GM12878 (cell line): ENCODE results near the gene B3GNT3. TPM values are rescaled to one million over a fixed set of nuclear protein-coding genes. Genes with fewer than 3 reads are reported as not detected.

Experiments used
- ATAC-seq: fragments of 200-7000 bp; cut with Tn5 transposase; 3 replicates; pipeline ENCODE4 v1.9.1; 2020; ENCODE audit warnings: mild to moderate bottlenecking, moderate library complexity
- BruUV-seq: library from RNA; stranded (reverse); fragments of 400-500 nt; replicated peaks from 2 replicates; lab custom pipeline; 2021; lab: Mats Ljungman, UMichigan
- CTCF ChIA-PET: fragments of 300-600 bp; sonication (Branson Sonifier 250); formaldehyde crosslinking; extraction: SDS; loops from one replicate; lab custom pipeline; 2021; ENCODE audit warnings: inconsistent platforms; lab: Yijun Ruan, JAX
- POLR2A ChIA-PET: fragments of 350-600 bp; formaldehyde crosslinking; extraction: SDS; loops from one replicate; lab custom pipeline; 2021; ENCODE audit warnings: inconsistent platforms; lab: Charles Lee
- RAD21 ChIA-PET: fragments of 300-600 bp; sonication (Branson Sonifier 250); formaldehyde crosslinking; loops from one replicate; lab custom pipeline; 2023; ENCODE audit warnings: antibody characterized with exemption; ENCODE audit not compliant: unreplicated experiment; lab: Charles Lee
- SMC1A ChIA-PET: fragments of 300-600 bp; sonication (Branson Sonifier 250); formaldehyde crosslinking; loops from one replicate; lab custom pipeline; 2023; ENCODE audit not compliant: unreplicated experiment, uncharacterized antibody; lab: Charles Lee
- DNase-seq: peaks from one replicate; pipeline ENCODE4 v3.0.0-alpha.2; 2011; ENCODE audit warnings: low read depth, low spot score
- FAIRE-seq: peaks from 3 replicates; lab custom pipeline; 2011; peaks lifted over from hg19 to GRCh38; lab: Jason Lieb, UNC
- H2AFZ ChIP-seq: 2 replicates; pipeline ENCODE4 v1.6.0; 2011; ENCODE audit warnings: low read depth, low read length, control low read depth; ENCODE audit not compliant: control insufficient read depth
- H3K27ac ChIP-seq: 2 replicates; pipeline ENCODE4 v1.5.1; 2011; ENCODE audit warnings: control low read depth; ENCODE audit not compliant: control insufficient read depth, insufficient read depth
- H3K27me3 ChIP-seq, 2 experiments: replicated peaks in 1 of 2; 2 replicates each; pipeline versions ENCODE4 v1.6.0 to v1.6.1; 2011; ENCODE audit warnings: low read length in 1 of 2; ENCODE audit not compliant: control insufficient read depth in 2 of 2, insufficient read depth in 2 of 2
- H3K36me3 ChIP-seq, 2 experiments: 2 replicates each; pipeline ENCODE4 v1.5.1; 2011; ENCODE audit warnings: low read length in 1 of 2; ENCODE audit not compliant: control insufficient read depth in 2 of 2, insufficient read depth in 2 of 2
- H3K4me1 ChIP-seq: 2 replicates; pipeline ENCODE4 v1.6.1; 2011; ENCODE audit warnings: mild to moderate bottlenecking, low read length, moderate library complexity, mixed read lengths; ENCODE audit not compliant: control insufficient read depth, insufficient read depth
- H3K4me2 ChIP-seq: 2 replicates; pipeline ENCODE4 v1.6.0; 2011; ENCODE audit warnings: control low read depth; ENCODE audit not compliant: control insufficient read depth, insufficient read depth
- H3K4me3 ChIP-seq: fragments of 200-600 bp; sonication (generic); 2 replicates; pipeline ENCODE4 v1.5.1; 2016
- H3K79me2 ChIP-seq: 2 replicates; pipeline ENCODE4 v1.6.0; 2011; ENCODE audit warnings: low read length; ENCODE audit not compliant: control insufficient read depth, insufficient read depth
- H3K9ac ChIP-seq: 2 replicates; pipeline ENCODE4 v1.8.0; 2011; ENCODE audit warnings: low read length, control low read depth, mixed read lengths; ENCODE audit not compliant: control insufficient read depth, insufficient read depth
- H3K9me3 ChIP-seq: replicated peaks from 3 replicates; pipeline ENCODE4 v1.5.1; 2011; ENCODE audit warnings: mild to moderate bottlenecking, low read length; ENCODE audit not compliant: control insufficient read depth, insufficient read depth
- H4K20me1 ChIP-seq: 2 replicates; pipeline ENCODE4 v1.6.0; 2011; ENCODE audit not compliant: control insufficient read depth, insufficient read depth
- BHLHE40 ChIP-seq, 2 experiments: fragments of 450-650 bp in 1 of 2; IDR thresholded peaks; 2 replicates each; pipeline ENCODE4 v1.6.1; 2011 to 2017; ENCODE audit warnings: low read depth in 2 of 2, borderline replicate concordance in 1 of 2, improper control_type of control experiment in 1 of 2, low read length in 1 of 2, mild to moderate bottlenecking in 1 of 2
- CTCF ChIP-seq, 3 experiments: IDR thresholded peaks in 2 of 3; conservative IDR thresholded peaks in 1 of 3; 2 replicates each; pipeline ENCODE4 v1.5.1; 2011; ENCODE audit warnings: low read depth in 3 of 3, low read length in 3 of 3, mild to moderate bottlenecking in 3 of 3, control low read depth in 2 of 3, moderate library complexity in 2 of 3, inconsistent platforms in 1 of 3, mixed read lengths in 1 of 3; ENCODE audit not compliant: control insufficient read depth in 2 of 3, insufficient read depth in 1 of 3; ENCODE audit errors: extremely low read depth in 1 of 3
- EGR1 ChIP-seq, 2 experiments: IDR thresholded peaks; 1 replicate in 1 of 2; 2 replicates in 1 of 2; pipeline ENCODE4 v1.6.1; 2011 to 2012; ENCODE audit warnings: low read depth in 2 of 2, low read length in 2 of 2, borderline replicate concordance in 1 of 2, mild to moderate bottlenecking in 1 of 2, moderate library complexity in 1 of 2
- NKRF ChIP-seq: fragments of 450-650 bp; conservative IDR thresholded peaks from 2 replicates; pipeline ENCODE4 v1.6.1; 2017; ENCODE audit warnings: mild to moderate bottlenecking, moderate library complexity
- RAD21 ChIP-seq: IDR thresholded peaks from 2 replicates; pipeline ENCODE4 v1.6.1; 2011; ENCODE audit warnings: mild to moderate bottlenecking, low read depth, low read length, moderate library complexity; ENCODE audit not compliant: insufficient read depth
- RAD51 ChIP-seq: fragments of 450-650 bp; IDR thresholded peaks from 2 replicates; pipeline ENCODE4 v1.6.1; 2016; ENCODE audit warnings: moderate library complexity, mild to moderate bottlenecking, inconsistent platforms
- RFX5 ChIP-seq: IDR thresholded peaks from 2 replicates; pipeline ENCODE4 v1.6.1; 2011; ENCODE audit warnings: low read depth, low read length, improper control_type of control experiment
- SMARCA5 ChIP-seq: fragments of 450-650 bp; IDR thresholded peaks from 2 replicates; pipeline ENCODE4 v1.6.1; 2017; ENCODE audit warnings: mild to moderate bottlenecking
- SMC3 ChIP-seq: IDR thresholded peaks from 2 replicates; pipeline ENCODE4 v1.6.1; 2011; ENCODE audit warnings: low read length, improper control_type of control experiment, borderline replicate concordance
- ZNF207 ChIP-seq: fragments of 450-650 bp; IDR thresholded peaks from 2 replicates; pipeline ENCODE4 v1.6.1; 2014; ENCODE audit warnings: antibody characterized with exemption, mild to moderate bottlenecking, borderline replicate concordance
- WGBS: methylation state at CpG from one replicate; pipeline ENCODE4 v1.1.6; 2016; ENCODE audit warnings: low lambda C conversion rate; ENCODE audit not compliant: insufficient replicate concordance, insufficient coverage; ENCODE audit errors: missing lambda C conversion rate; 5-methylcytosine and 5-hydroxymethylcytosine counted together
- in situ Hi-C: fragments of 300-500 bp; cut with MboI; formaldehyde crosslinking; loops from 9 replicates; pipeline ENCODE4 v1.14.3; 2018; ENCODE audit warnings: mixed read lengths
- intact Hi-C: fragments of 100-400 bp; cut with micrococcal nuclease; formaldehyde crosslinking; loops from one replicate; pipeline ENCODE4 v1.14.2; 2022; ENCODE audit not compliant: unreplicated experiment
- polyA plus RNA-seq, 11 experiments: library from polyadenylated mRNA; depleted of rRNA in 4 of 11; unstranded in 6 of 11; stranded (reverse) in 5 of 11; fragments of >200 nt; fragmentation: Nextera tagmentation in 4 of 11; fragmentation: Illumina TruSeq in 1 of 11; extraction: Ambion mirVana in 4 of 11; extraction: Trizol in 1 of 11; gene quantifications; 1 replicate in 1 of 11; 2 replicates in 10 of 11; pipeline versions ENCODE4 v1.2.1 to v1.2.3, GENCODE V29; 2011 to 2016; ENCODE audit warnings: inconsistent platforms in 2 of 11, missing spikeins in 2 of 11, low read depth in 1 of 11
- total RNA-seq, 4 experiments: library from RNA; depleted of rRNA in 3 of 4; stranded (reverse); fragments of >200 nt in 3 of 4; fragmentation: Illumina TruSeq in 1 of 4; extraction: Trizol in 1 of 4; gene quantifications; 2 replicates each; pipeline versions ENCODE4 v1.2.1 to v1.2.3, GENCODE V29; 2013 to 2021

Gene B3GNT3
- total and polyA plus RNA-seq, 10 of the 15 experiments (the other 5 are each of a cell fraction or from before 2014, with no cell fraction given): not detected

- no peak for TF ChIP-seq NKRF
- no peak for TF ChIP-seq RFX5
- TF ChIP-seq, all 136 proteins: peak for 5
These were observed 22.8 kb upstream of the B3GNT3 start (continued) for GRCh38 chr19:17772172-17772571.

GRCh38 chr19:17775245-17775927, 19.6 kb upstream of the B3GNT3 start:
- in situ Hi-C loops (no loop called here), intact Hi-C loops (loop anchor here (5.0 kb wide), 1 partner anchor 82 kb away; the partner anchor contains the start of gene RPL18A)
- H3K27ac ChIP-seq: peak overlapping the region; percentile 76
- no peak overlapping the region for H2AFZ ChIP-seq
- RAD21 ChIA-PET: interaction anchor here (0.5 to 5.0 kb wide), 12 partner anchors 7 to 157 kb away, joined by 3 to 96 read pairs (median 4); partner anchors contain the start of genes CCDC124, FCHO1, JAK3 and RPL18A
- no peaks in the 10 kb centered on the region for H3K9me3 ChIP-seq
- BruUV-seq: TSS peak; percentile 41
- TF ChIP-seq EGR1 (IDR thresholded peaks at IDR 0.05; ENCODE audit: borderline replicate concordance in 1 of 2, low read depth in 2 of 2, low read length in 2 of 2) (no peak), BHLHE40 (IDR thresholded peaks at IDR 0.05; ENCODE audit: borderline replicate concordance in 1 of 2, low read depth in 2 of 2, low read length in 1 of 2) (no peak), CTCF (IDR thresholded peaks at IDR 0.05 in 2 of 3, conservative IDR thresholded peaks at IDR 0.05 in 1 of 3; ENCODE audit: control insufficient read depth in 2 of 3, extremely low read depth in 1 of 3, insufficient read depth in 1 of 3, low read depth in 3 of 3, low read length in 3 of 3) (peak; percentile 48 to 71 (median 64)), ZNF207 (no peak), RAD51 (no peak), SMARCA5 (peak; percentile 83), SMC3 (peak; percentile 48; the same call in 1 of the 2 replicates), RAD21 (peak; percentile 60)
- ATAC-seq (0 out of 3 replicates have a peak, but pooled peaks have one; percentile 7), DNase-seq (no peak), FAIRE-seq (no peak)
- peak overlapping the region; percentile 75 for H3K4me2 ChIP-seq
- POLR2A ChIA-PET: interaction anchor here (0.6 to 2.1 kb wide), 7 partner anchors 8 to 60 kb away, joined by 3 to 23 read pairs (median 4); partner anchors contain the start of gene FCHO1
- H3K79me2 ChIP-seq: no peaks in the 10 kb centered on the region
- peaks cover 8 to 12% of the 10 kb centered on the region in 2 experiments for H3K36me3 ChIP-seq
- no peak overlapping the region for H3K4me3 ChIP-seq
- H3K9ac ChIP-seq: no peak overlapping the region
- 95% methylated on average over 15 of the region's 16 CpGs for WGBS
- CTCF ChIA-PET: interaction anchor here (0.7 to 4.4 kb wide), 23 partner anchors 9 to 245 kb away, joined by 3 to 28 read pairs (median 5); partner anchors contain the start of genes FCHO1, JAK3 and MAP1S
- no peaks in the 10 kb centered on the region for H3K27me3 ChIP-seq
- peaks cover 20% of the 10 kb centered on the region for H3K4me1 ChIP-seq
- no peaks in the 10 kb centered on the region; the same call in 1 of the 2 replicates for H4K20me1 ChIP-seq
- SMC1A ChIA-PET: interaction anchor here (0.9 to 2.6 kb wide), 12 partner anchors 9 to 156 kb away, joined by 3 to 20 read pairs (median 5); partner anchors contain the start of genes FCHO1 and RPL18A
